Naive thymus-derived CD8-positive, alpha-beta T cell (primary cell): ENCODE data around the gene LMF1. TPM values are rescaled to one million over a fixed set of nuclear protein-coding genes. Genes with fewer than 3 reads are reported as not detected.

Experiments used
- ATAC-seq, 2 donors: fragments of 150-1000 bp; cut with Tn5 transposase in 1 of 2; sonication (Bioruptor Pico), chemical (Tn5 transposase) in 1 of 2; 1 replicate in 1 of 2; 2 replicates in 1 of 2; pipeline ENCODE4 v1.10.0; 2021; ENCODE audit warnings: mild to moderate bottlenecking in 2 of 2, moderate library complexity in 2 of 2
- POLR2A ChIA-PET: fragments of 350-600 bp; sonication (Branson Sonifier 250); formaldehyde crosslinking; loops from one replicate; lab custom pipeline; 2021; ENCODE audit warnings: antibody characterized with exemption; lab: Charles Lee
- DNase-seq, 10 donors: peaks; one replicate each; pipeline versions ENCODE4 v3.0.0 to v3.0.0-alpha.2; 2020 to 2022
- H3K27ac Mint-ChIP-seq, 10 donors: one replicate each; pipeline ENCODE4 v1.8.0; 2020 to 2022; ENCODE audit warnings: mild to moderate bottlenecking in 10 of 10, mixed read lengths in 10 of 10, moderate library complexity in 4 of 10, inconsistent platforms in 1 of 10
- H3K27me3 Mint-ChIP-seq, 5 donors: one replicate each; pipeline ENCODE4 v1.8.0; 2021 to 2022; ENCODE audit warnings: mixed read lengths in 5 of 5
- H3K36me3 Mint-ChIP-seq, 3 donors: one replicate each; pipeline ENCODE4 v1.8.0; 2020 to 2022; ENCODE audit warnings: mixed read lengths in 3 of 3, mild to moderate bottlenecking in 2 of 3, inconsistent platforms in 1 of 3
- H3K4me1 Mint-ChIP-seq, 4 donors: one replicate each; pipeline ENCODE4 v1.8.0; 2021 to 2022; ENCODE audit warnings: mixed read lengths in 4 of 4
- H3K4me3 Mint-ChIP-seq, 10 donors: one replicate each; pipeline ENCODE4 v1.8.0; 2020 to 2022; ENCODE audit warnings: mild to moderate bottlenecking in 10 of 10, mixed read lengths in 10 of 10, moderate library complexity in 6 of 10, inconsistent platforms in 1 of 10
- H3K9me3 Mint-ChIP-seq, 9 donors: one replicate each; pipeline ENCODE4 v1.8.0; 2020 to 2022; ENCODE audit warnings: mixed read lengths in 9 of 9, mild to moderate bottlenecking in 3 of 9, inconsistent platforms in 1 of 9, moderate library complexity in 1 of 9
- polyA plus RNA-seq, 3 donors: library from polyadenylated mRNA; unstranded; fragments of 300-500 nt; fragmentation: Illumina TruSeq; gene quantifications; one replicate each; pipeline ENCODE4 v1.2.3, GENCODE V29; 2021
- total RNA-seq, 8 experiments: library from RNA in 2 of 8; stranded (reverse) in 2 of 8; gene quantifications; one replicate each; pipeline ENCODE4 v1.2.3 and lab custom pipeline; 2021 to 2026

The LMF1 gene
- total and polyA plus RNA-seq, 5 experiments from 2014 or later: 12.2 to 45.1 (median 13.6) TPM

DNA sequence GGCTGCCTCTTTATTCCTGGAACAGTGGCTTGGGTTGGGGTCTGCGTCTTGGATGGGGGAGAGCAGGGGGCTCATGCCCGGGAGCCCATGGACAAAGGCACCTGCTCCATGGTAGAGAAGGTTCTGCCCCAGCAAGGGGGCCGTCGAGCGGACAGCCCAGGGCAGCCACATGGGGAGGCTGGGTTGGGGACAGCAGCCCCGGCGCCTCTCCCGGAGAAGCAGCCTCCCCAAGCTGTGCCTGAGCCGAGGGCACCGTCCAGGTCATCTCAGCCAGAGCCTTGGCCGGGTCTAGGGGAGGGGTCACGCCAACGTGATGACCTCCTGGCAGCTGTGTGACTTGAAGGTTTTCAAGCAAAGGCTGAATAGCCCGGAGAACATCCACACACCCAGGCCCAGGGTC lies 137.4 kb downstream of the LMF1 start:
- no peak overlapping the region for H3K27ac Mint-ChIP-seq
- ATAC-seq (no peak), DNase-seq (no peak)
- POLR2A ChIA-PET: no interaction called here
- H3K4me1 Mint-ChIP-seq: no peaks in the 10 kb centered on the region
- peaks cover 0 to 35% (median 4%) of the 10 kb centered on the region in 9 donors for H3K9me3 Mint-ChIP-seq
- H3K4me3 Mint-ChIP-seq: no peak overlapping the region
- peaks cover 0 to 4% (median 3%) of the 10 kb centered on the region in 3 donors for H3K36me3 Mint-ChIP-seq
- peaks cover 1 to 18% (median 10%) of the 10 kb centered on the region in 5 donors for H3K27me3 Mint-ChIP-seq

- POLR2A ChIA-PET: no interaction called here
- ATAC-seq: no peak
- DNase-seq: no peak
- H3K27me3 Mint-ChIP-seq: peaks cover 1 to 15% (median 10%) of the 10 kb centered on the region in 5 donors
- peaks cover 0 to 4% (median 3%) of the 10 kb centered on the region in 3 donors for H3K36me3 Mint-ChIP-seq
- no peak overlapping the region for H3K4me3 Mint-ChIP-seq
- H3K27ac Mint-ChIP-seq: no peak overlapping the region
- H3K9me3 Mint-ChIP-seq: peaks cover 0 to 29% (median 4%) of the 10 kb centered on the region in 9 donors
- no peaks in the 10 kb centered on the region for H3K4me1 Mint-ChIP-seq
Observed at GRCh38 chr16:832652-833336, 138.0 kb downstream of the LMF1 start.

DNA sequence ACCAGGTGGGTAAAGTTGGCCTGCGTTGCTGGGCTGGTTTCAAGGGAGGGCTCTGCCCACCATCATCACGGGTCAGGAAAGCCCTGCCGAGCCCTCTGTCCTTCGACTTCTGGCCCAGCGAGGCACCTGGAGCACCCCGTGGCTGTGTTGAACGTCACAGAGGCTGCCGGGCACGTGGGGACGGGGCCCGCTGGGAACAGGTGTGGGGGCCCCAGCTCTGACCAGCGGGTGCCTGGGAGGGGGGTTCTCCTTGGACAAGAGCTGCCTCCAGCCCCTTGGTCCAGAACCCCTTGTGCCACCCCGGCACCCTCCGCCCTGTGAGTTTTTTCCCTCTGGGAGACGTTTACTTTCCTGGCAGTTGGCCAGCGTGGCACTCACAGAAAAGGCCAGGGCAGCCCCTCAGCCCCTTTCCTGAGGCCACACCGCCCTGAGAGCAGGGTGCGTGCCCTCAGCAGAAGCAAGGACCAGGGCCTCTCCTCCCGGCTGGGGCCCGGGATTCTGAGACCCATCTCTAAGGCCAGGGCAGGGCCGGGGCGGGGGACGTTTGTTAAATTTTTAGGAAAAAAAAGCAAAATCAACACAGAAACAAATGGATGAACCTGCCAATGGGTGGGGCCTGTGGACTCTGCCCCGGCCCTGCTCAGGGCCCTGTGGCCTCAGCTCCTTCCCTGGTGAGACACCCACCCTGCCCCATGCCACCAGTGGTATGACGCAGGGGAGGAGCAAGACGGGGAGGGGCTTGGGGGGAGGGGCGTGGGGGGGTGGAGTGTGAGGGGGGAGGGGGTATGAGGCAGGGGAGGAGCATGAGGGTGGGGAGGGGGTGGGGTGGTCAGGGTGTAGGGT lies 139.0 kb downstream of the LMF1 start:
- Mint-ChIP-seq H3K4me1 (no peaks in the 10 kb centered on the region), H3K9me3 (peaks cover 0 to 19% (median 3%) of the 10 kb centered on the region in 9 donors), H3K27me3 (peaks cover 1 to 20% (median 10%) of the 10 kb centered on the region in 5 donors), H3K4me3 (no peak overlapping the region), H3K36me3 (peaks cover 0 to 4% (median 3%) of the 10 kb centered on the region in 3 donors), H3K27ac (no peak overlapping the region)
- POLR2A ChIA-PET: no interaction called here
- ATAC-seq (no peak), DNase-seq (no peak)

DNA sequence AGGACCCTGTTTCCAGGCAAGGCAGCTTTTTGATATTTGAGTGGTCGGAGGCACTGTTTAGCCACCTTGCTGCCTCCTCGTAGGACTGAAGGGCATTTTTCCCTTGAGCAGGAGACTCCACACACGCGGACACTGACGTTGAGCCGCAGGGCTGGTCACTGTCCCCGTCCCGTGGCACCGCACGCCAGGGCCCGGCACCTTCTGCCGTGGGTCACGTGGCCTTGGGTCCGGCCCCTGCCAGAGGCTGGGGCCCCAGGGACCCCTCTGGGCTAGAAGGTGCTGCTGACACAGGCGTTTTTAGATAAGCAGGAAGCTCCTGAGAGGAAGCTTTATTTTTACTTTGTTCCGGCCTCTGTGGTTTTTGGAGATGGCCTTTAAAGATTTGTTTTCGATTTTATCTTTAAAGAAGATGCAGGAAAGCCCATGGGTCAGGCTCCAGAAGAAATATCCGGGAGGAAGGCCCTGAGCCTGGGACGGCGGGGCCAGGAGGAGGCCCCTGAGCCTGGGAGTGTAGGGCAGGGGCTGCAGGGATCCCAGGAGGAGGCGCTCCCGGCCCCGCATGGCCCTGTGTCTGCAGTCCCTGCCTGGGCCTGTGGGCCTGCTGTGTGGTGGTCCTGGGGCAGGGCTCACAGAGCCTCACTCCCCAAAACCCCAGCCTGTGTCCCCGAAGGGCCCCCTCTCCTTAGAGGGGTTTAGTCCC lies 139.8 kb downstream of the LMF1 start:
- Mint-ChIP-seq H3K36me3 (no peaks in the 10 kb centered on the region), H3K27me3 (peaks cover 1 to 20% (median 10%) of the 10 kb centered on the region in 5 donors), H3K9me3 (peaks cover 0 to 11% (median 0%) of the 10 kb centered on the region in 9 donors), H3K4me1 (no peaks in the 10 kb centered on the region), H3K27ac (no peak overlapping the region), H3K4me3 (no peak overlapping the region)
- DNase-seq (no peak), ATAC-seq (no peak)
- POLR2A ChIA-PET: no interaction called here

DNA sequence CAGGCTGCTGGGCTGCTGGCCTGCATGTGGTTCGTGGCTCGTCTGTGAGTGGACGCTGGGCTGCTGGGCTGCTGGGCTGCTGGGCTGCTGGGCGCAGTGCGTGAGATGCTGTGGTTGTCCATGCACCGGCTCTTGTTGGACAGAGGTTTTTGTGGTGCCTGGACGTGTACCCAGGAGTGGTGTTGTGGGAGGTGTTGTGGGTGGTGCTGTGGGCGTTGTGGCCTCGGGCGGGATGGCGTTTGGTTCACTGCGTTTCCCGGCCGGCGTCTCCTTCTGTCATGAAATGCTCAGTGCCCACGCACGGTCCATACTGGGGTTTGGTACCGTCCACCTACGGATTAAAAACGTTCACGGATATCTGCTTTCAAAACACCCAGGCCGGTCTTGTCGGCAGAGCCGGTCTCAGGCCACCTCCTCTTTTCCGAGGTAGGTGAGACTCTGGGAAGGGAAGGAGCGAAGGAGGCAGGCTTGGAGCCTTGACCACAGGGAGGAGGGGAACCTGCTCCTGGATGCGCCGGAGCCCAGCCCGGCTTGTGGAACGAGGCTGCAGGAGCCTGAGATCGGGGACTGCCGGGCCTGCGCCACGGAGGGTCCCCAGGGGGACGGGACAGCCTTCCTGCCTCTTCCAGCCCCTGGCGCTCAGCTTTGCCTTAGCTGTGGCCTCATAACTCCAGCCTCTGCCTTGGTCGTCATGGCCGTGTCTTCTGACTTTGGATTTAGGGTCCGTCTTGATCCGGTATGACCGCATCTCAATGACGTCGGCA lies 140.5 kb downstream of the LMF1 start:
- Mint-ChIP-seq H3K27ac (no peak overlapping the region), H3K4me1 (no peaks in the 10 kb centered on the region), H3K9me3 (peaks cover 0 to 5% (median 0%) of the 10 kb centered on the region in 9 donors), H3K4me3 (no peak overlapping the region), H3K36me3 (no peaks in the 10 kb centered on the region), H3K27me3 (peaks cover 1 to 22% (median 7%) of the 10 kb centered on the region in 5 donors)
- ATAC-seq: no peak
- DNase-seq: no peak
- POLR2A ChIA-PET: no interaction called here

GRCh38 chr16:828891-829290 lies 141.9 kb downstream of the LMF1 start:
- Mint-ChIP-seq H3K36me3 (no peaks in the 10 kb centered on the region), H3K4me1 (no peaks in the 10 kb centered on the region), H3K4me3 (no peak overlapping the region), H3K27ac (no peak overlapping the region), H3K27me3 (peaks cover 1 to 24% (median 7%) of the 10 kb centered on the region in 5 donors), H3K9me3 (no peaks in the 10 kb centered on the region)
- no peak for DNase-seq
- POLR2A ChIA-PET: no interaction called here
- no peak for ATAC-seq

DNA sequence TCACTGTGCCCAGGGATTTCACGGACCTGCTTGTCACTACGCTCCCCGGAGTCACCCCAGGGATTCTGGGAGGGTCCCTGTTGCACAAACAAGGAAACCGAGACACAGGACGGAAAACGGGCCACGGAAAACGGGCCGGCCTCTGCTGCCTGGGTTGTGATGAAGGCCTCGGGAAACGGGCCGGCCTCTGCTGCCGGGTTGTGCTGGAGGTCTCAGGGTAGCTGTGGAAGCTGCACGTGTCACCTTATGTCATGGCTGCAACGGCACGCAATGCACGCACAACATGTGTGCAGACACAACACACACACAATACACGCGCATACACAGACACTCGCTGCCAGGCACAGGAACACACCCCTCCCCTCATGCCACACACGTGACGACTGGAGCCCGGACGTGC lies 143.3 kb downstream of the LMF1 start:
- Mint-ChIP-seq H3K27me3 (peaks cover 3 to 29% (median 7%) of the 10 kb centered on the region in 5 donors), H3K27ac (no peak overlapping the region), H3K4me1 (no peaks in the 10 kb centered on the region), H3K4me3 (no peak overlapping the region), H3K36me3 (no peaks in the 10 kb centered on the region), H3K9me3 (no peaks in the 10 kb centered on the region)
- ATAC-seq: no peak
- POLR2A ChIA-PET: no interaction called here
- no peak for DNase-seq

- peaks cover 3 to 38% (median 10%) of the 10 kb centered on the region in 5 donors for H3K27me3 Mint-ChIP-seq
Observed at GRCh38 chr16:825341-826061, 145.3 kb downstream of the LMF1 start.

DNA sequence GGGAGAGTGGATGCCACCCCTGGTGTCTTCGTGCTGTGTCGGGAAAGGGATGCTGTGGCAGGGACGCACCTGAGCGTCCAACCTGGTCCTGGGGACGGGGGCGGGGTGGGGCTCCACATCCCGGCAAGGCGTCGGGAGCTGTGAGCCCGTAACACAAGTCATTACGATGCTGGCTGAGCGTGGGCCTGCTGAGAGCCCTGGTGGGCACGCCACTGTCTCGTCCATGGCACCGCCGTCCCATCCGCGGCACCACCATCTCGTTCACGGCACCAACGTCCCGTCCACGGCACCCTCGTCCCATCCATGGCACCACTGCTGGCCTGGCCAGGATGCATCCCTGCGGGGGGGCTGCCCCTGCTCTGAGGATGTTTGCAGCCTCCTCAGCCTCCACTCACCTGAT lies 146.2 kb downstream of the LMF1 start:
- peaks cover 6 to 7% (median 7%) of the 10 kb centered on the region in 4 donors for H3K4me1 Mint-ChIP-seq
- H3K4me3 Mint-ChIP-seq: no peak overlapping the region
- H3K9me3 Mint-ChIP-seq: no peaks in the 10 kb centered on the region
- no peak overlapping the region for H3K27ac Mint-ChIP-seq
- ATAC-seq (no peak), DNase-seq (no peak)
- POLR2A ChIA-PET: no interaction called here
- peaks cover 1 to 33% (median 5%) of the 10 kb centered on the region in 5 donors for H3K27me3 Mint-ChIP-seq
- no peaks in the 10 kb centered on the region for H3K36me3 Mint-ChIP-seq

More at GRCh38 chr16:825341-826061, 145.3 kb downstream of the LMF1 start:
- POLR2A ChIA-PET: no interaction called here
- no peaks in the 10 kb centered on the region for H3K36me3 Mint-ChIP-seq
- no peak overlapping the region for H3K27ac Mint-ChIP-seq
- no peak for ATAC-seq
- no peak for DNase-seq
- no peaks in the 10 kb centered on the region for H3K9me3 Mint-ChIP-seq
- H3K4me1 Mint-ChIP-seq: peaks cover 0 to 3% (median 0%) of the 10 kb centered on the region in 4 donors
- H3K4me3 Mint-ChIP-seq: no peak overlapping the region

DNA sequence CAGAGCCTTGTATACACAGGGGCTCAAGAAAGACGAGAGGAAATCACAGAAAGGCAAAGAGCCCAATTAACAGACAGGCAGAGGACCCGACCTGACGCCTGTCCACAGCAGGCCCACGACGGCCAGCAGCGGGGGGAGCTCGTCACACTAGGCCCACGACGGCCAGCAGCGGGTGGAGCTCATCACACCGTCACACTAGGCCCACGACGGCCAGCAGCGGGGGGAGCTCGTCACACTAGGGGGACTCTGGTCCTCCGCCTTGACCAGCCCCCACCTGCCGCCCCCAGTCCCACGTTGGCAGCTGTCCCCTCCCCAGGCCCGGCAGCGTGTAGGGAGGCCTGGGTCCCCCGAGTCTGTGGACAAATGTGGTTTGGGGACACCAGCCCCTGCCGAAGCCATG lies 146.6 kb downstream of the LMF1 start:
- H3K27ac Mint-ChIP-seq: no peak overlapping the region
- no peak for ATAC-seq
- DNase-seq: no peak

GRCh38 chr16:822909-823297 lies 147.9 kb downstream of the LMF1 start:
- DNase-seq (no peak), ATAC-seq (no peak)
- no peak overlapping the region for H3K4me3 Mint-ChIP-seq
- no peaks in the 10 kb centered on the region for H3K36me3 Mint-ChIP-seq
- peak overlapping the region in 1 of 10 donors; percentile 37 for H3K27ac Mint-ChIP-seq
- H3K9me3 Mint-ChIP-seq: no peaks in the 10 kb centered on the region
- H3K27me3 Mint-ChIP-seq: peaks cover 0 to 28% (median 4%) of the 10 kb centered on the region in 5 donors
- POLR2A ChIA-PET: no interaction called here
- peaks cover 8 to 11% (median 10%) of the 10 kb centered on the region in 4 donors for H3K4me1 Mint-ChIP-seq

More for the DNA sequence above, 146.6 kb downstream of the LMF1 start:
- H3K27me3 Mint-ChIP-seq: peaks cover 0 to 29% (median 4%) of the 10 kb centered on the region in 5 donors
- peaks cover 8 to 11% (median 10%) of the 10 kb centered on the region in 4 donors for H3K4me1 Mint-ChIP-seq
- no peak overlapping the region for H3K4me3 Mint-ChIP-seq
- POLR2A ChIA-PET: no interaction called here
- no peaks in the 10 kb centered on the region for H3K9me3 Mint-ChIP-seq
- H3K36me3 Mint-ChIP-seq: no peaks in the 10 kb centered on the region
